Suppressor macrophage (primary cell): ENCODE measurements around the gene ATXN2.
A peak's percentile ranks its signal among the peaks of the same experiment; 100 is the strongest.
"Not testable (repeated sequence)": the region's sequence is repeated elsewhere in the genome, so short reads cannot be mapped to it uniquely, and the experiment has no call there.

Experiments used
- DNase-seq, 4 experiments: peaks; one replicate each; pipeline ENCODE4 v3.0.0-alpha.2; 2020 to 2022

The ATXN2 gene

GRCh38 chr12:111599453-111600204 lies 514 bp upstream of the ATXN2 start:
- DNase-seq = peak; percentile 86 to 94 (median 92)

- peak; percentile 67 to 88 (median 74) for DNase-seq
These were observed 1.1 kb downstream of the ATXN2 start for GRCh38 chr12:111597831-111598636.

- DNase-seq = peak; percentile 47 to 72 (median 68)
These were observed 1.9 kb downstream of the ATXN2 start for GRCh38 chr12:111596985-111597830.

GRCh38 chr12:111595341-111595835 lies 3.7 kb downstream of the ATXN2 start:
- DNase-seq = not testable (repeated sequence)

GRCh38 chr12:111591399-111592010 lies 7.6 kb downstream of the ATXN2 start:
- DNase-seq = not testable (repeated sequence)

- no peak for DNase-seq
These were observed 8.6 kb downstream of the ATXN2 start for GRCh38 chr12:111590552-111590951.

- no peak for DNase-seq
These were observed 9.5 kb downstream of the ATXN2 start for GRCh38 chr12:111589601-111590000.

GRCh38 chr12:111588010-111588409 lies 11.1 kb downstream of the ATXN2 start:
- no peak for DNase-seq

- no peak for DNase-seq
These were observed 12.1 kb downstream of the ATXN2 start for GRCh38 chr12:111586986-111587385.

- DNase-seq = peak in 1 of 4 experiments; percentile 9
These were observed 13.4 kb downstream of the ATXN2 start for GRCh38 chr12:111585690-111586089.

GRCh38 chr12:111584959-111585358 lies 14.2 kb downstream of the ATXN2 start:
- DNase-seq = no peak

- DNase-seq = not testable (repeated sequence)
These were observed 15.6 kb downstream of the ATXN2 start for GRCh38 chr12:111583506-111583905.

GRCh38 chr12:111582133-111582747 lies 16.9 kb downstream of the ATXN2 start:
- no peak for DNase-seq

GRCh38 chr12:111581434-111582132 lies 17.5 kb downstream of the ATXN2 start:
- no peak for DNase-seq

- DNase-seq = no peak
These were observed 18.4 kb downstream of the ATXN2 start for GRCh38 chr12:111580737-111581136.

GRCh38 chr12:111580119-111580425 lies 19.0 kb downstream of the ATXN2 start:
- DNase-seq = no peak

- no peak for DNase-seq
These were observed 20.2 kb downstream of the ATXN2 start for GRCh38 chr12:111578971-111579340.

GRCh38 chr12:111578276-111578970 lies 20.7 kb downstream of the ATXN2 start:
- peak; percentile 35 to 66 (median 50) for DNase-seq

- no peak for DNase-seq
These were observed 24.2 kb downstream of the ATXN2 start for GRCh38 chr12:111574797-111575443.

- DNase-seq = peak; percentile 11 to 61 (median 44)
These were observed 25.6 kb downstream of the ATXN2 start for GRCh38 chr12:111573476-111573875.
